NCI-H2107 treated with DMSO at 0.1 percent for 48 hours (cell line): ENCODE measurements around the gene RAD9A.

Experiments
- DNase-seq: peaks from one replicate; lab custom pipeline; 2025; ENCODE audit not compliant: unreplicated experiment; lab: John Stamatoyannopoulos, UW

Gene RAD9A

DNA sequence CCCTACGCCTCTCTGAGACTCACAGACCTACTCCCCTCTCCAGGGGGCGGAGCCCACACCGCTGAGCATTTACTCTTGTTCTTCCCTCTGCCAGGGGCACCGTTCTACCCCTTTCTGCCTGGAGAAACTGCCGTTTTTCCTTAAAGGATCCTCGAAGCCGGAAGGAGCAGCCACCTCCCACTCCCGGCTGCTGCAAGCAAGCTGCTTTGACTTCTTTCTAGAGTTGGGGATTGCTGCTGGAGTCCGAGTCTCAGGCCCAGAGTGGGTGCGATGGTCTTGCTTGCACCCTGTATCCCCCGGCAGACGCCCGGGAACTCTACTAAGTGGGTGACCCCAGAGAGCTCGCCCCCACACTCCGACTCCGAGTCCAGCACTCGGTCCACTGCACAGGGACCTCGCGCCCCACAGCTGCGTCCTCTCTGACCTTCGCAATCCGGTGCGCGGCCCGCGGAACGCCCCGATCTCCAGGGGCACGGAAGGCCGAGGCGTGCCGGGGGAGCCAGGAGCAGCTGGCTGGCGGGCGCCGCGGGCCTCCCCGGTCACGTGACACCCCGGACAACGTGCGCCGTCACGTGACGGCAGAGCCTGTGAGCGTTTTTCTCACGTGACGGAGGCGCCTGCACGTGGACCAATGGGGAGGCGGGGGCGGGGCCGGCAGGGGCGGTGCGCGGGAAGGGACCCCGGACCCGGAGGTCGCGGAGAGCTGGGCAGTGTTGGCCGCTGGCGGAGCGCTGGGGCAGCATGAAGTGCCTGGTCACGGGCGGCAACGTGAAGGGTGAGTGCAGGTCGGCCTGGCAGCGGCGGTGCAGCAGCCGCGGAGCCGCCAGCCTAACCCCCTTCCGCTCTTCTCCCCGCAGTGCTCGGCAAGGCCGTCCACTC is at the start of gene RAD9A:
Gene RAD9A (plus strand): TSS at position 683 of the 879 bp plus-strand sequence. CDS start 59 bp downstream, at position 742.
- peak; percentile 47 for DNase-seq

DNA sequence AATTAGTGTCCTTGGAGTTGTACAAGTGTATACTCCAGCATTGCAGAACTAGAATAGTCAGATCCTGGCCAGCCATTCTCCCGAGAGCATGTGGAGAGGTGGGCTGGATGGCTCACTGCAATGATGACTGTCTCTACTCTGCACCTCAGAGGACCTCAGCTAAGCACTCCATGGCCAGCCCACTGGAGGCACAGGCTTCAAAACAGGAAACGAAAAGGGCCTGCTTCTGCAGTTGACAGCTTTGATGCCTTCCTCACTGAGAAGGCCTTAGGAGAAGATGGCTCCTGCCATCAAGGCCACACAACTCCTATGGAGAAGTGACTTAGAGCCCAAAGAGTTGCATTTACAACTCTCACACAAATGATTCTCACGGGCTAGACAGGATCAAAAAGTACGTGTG is 47.5 kb upstream of the RAD9A start:
- no peak for DNase-seq

DNA sequence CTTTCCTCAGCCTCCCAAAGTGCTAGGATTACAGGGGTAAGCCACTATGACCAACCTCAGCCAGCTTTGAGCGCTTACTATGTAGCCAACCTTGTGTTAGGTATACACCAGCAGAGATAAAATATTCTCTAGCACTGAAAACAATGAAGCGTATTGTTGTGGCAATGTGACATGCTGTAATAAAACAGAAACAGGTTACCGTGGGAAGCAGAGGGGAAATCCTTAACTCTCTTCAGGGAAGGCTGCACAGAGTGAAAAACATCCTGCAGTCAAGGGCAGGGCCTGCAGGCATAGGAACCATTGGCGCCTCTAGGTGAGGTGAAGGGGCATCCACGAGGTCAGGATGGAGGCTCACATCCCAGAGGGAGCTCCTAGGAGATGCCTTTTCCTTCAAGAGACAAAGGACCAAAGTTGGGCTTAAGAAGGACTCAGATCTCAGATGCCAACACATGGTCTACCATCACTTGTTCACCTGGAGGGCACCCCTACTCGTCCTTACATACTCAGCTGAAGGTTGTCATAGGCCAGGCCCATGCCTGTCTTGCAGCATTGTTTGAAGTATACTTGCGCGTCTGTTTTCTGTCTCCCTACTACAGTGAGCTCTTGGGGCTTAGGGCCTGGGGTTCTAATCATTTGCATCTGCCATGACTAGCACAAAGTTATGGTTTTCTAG is 46.4 kb upstream of the RAD9A start:
- no peak for DNase-seq

DNA sequence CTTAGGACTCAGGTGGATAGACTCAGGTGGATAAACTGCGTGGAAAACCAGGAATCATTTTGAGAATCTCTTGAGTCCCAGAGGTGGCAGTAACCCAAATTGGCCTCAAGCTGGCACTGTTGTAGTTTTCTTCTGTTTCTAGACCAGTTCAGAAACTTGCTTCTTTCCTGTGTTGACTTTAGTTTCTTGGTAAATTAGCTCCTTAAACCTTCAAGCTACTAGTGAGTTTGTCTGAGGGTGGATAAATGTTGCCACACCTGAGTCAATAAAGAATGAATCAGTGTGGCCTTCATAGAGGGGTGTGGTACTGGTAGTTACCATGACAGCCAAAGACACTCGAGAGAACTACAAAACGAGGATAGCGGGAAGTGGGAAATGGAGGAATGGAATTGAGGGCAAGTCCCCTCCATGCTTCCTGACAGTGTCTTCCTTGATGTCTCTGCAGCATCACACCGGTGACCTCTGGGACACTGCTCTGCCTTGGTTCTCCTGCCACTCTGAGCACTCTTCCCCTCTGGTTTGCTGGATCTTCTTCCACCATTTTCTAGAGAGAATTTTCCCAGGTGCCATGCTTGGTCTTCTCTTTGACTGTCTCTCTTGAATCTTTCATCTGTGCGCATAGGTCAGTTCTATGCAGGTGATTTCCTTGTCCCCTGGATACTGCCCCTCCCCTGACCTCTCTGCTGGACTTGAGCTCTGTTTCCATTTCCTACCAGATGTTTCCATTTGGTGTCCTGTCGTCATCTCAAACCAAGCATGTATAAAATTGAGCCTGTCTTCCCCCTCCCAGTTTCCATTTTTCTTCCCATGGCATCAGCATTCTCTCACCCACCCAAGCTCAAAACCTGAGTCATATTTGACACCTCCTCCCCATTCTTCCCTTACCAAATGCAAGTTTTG is 45.6 kb upstream of the RAD9A start:
- no peak for DNase-seq

DNA sequence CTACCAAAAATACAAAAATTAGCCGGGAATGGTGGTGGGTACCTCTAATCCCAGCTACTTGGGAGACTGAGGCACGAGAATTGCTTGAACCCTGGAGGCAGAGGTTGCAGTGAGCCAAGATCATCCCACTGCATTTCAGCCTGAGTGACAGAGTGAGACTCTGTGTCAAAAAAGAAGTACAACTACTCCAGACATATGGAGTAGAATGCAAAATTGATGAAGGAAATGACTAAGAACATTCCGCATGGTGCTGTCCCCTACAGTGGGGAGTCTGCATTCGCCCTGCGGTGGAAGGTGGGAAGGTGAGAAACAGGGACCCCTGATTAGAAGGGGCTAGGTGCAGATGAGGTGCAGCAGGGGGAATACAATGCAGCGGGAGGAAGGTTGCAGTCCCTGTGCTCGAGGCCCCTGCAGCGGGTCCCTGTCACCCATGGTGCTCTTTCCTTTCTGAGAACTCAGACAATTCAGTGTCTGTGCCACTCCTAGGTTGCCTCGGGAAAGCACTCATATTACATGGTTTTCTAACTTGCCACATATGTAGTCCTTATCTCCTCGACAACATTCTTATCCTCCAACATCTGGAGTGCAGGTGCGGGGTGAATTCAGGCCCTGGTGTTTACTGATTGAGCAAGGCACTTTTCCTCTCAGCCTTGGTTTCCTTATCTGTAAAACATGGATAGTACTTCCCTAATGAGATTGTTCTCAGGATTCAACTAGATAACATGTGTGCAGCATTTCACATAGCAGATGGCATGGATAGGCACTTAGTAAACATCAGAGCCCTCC is 43.6 kb upstream of the RAD9A start:
- no peak for DNase-seq

DNA sequence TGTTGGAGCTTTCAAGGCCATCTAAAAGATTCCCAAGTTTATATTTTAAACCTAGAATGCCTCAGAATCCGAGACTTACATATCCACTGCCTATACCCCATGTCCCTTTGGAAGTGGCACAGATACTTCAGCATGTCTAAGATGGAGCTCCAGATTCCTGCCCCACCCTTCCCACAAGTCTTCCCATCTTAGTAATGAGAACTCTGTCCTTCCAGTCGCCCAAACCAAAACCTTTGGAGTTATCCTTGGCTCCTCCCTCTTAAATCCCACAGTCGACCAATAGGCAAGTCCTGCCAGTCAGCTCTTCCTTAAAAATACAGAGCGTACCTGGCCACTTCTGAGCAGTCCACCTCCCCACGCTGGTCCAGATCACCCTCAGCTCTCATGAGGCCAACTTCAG is 42.8 kb upstream of the RAD9A start:
- DNase-seq = no peak

DNA sequence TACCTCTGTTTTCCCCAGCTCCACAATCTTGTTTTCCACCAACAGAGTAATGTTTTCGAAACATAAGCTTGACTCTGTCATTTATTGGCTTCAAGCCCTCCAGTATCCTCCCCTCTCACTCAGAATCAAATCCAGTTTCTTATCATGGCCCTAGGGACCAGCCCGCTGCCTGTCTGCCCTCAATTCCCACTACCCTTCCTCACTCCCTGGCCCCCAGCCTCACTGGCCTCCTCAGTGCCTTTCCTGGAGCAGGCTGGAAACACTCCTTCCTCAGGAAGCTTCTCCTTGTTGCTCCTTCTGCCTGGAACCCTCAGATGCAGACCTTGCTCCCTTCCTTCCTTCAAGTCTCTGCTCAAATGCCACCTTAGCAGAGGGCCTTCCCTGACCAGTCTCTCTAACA is 42.3 kb upstream of the RAD9A start:
- no peak for DNase-seq

DNA sequence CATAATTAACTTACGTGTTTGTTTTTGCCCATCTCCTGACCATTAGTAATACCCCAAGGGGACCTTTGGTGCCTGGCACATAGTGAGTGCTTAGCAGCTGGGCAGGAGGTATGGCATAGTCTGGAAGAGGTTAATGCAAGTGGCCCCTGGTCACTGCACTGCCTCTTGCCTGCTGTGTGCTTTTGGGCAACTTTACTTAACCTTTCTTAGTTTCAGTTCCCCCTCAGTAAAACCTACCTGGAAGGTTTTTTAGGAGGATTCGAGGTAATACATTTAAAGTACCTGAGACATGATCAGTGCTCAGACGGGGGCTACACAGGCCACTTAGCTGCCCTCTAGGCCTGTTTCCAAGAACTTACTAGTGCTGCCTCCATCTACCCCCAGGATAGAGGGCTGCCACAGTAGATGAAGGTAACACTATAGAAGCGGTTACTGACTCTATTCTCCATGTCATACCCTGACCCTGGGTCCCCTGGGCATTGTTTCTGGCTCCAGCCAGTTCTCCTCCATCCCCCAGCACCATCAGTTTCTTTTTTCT is 41.8 kb upstream of the RAD9A start:
- DNase-seq = no peak

DNA sequence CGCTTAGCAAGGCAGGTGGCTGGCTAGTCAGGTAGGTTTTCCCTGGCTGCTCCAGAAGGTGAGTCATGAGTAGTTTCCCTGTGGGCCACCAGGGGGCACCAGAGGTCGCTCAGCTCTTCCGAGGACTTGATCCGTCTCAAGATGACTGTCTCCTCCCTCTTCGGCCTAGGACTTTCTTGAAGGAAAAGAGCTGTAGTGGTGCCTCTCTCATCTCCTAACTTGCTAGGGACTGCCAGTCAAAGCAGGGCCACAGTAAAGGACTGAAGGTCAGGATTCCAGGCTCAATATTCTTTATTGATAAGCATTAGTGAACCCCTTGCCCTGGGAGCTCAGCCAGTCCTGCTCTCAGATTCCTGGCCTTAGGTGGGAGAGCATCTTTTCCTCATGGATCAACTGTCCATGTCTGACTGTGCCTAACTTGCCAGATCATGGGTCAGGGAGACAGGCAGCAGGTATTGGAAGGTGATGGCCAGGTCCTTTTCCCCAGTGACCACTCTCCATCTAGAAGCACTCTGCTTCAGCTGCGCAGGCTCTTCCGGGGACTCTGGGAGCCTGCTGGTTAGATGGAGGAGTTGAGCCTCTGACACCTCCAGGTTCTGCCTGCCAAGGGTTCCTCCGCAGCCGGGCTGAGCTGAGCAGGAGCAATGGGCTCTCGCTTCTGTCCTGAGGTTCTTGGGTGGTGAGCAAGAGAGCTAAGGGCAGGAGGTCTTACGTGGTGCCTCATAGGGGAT is 40.3 kb upstream of the RAD9A start:
- peak; percentile 53 for DNase-seq

DNA sequence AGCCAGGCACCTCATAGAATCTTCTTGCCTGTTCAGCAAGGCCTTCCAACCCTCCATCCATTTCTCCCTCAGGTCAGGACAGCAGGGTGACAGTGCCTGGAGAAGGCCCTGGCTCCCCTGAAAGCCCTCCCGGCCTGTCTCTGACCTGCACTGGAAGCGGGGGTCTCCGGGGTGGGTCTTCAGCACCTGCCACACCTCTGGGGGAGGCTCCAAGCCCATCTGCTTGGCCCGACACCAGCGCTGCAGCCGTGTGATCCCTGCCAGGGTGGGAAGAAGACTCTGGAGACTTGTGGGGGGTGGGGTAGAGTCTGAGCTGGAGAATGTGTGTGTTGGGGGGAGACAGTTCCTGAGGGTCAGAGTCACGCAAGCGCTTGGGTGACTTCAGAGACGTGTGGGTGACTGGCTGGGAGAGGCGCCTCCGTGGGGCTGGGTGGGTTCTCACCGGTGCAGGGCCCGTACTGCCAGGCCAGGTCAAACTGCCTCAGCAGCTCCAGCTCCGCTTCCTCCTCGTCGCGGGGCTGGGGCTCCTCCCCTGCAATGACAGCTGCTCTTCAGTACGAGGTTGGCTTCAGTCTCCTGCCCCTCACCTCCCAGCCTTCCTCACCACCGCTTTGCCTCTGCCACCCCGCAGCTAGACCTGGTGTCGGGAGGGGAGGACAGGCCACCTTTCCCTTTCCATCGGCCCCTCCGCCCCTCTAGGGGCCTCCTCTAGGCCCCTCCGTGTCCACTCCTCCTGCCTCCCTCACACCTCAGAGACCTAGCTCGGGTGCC is 39.1 kb upstream of the RAD9A start:
- no peak for DNase-seq

DNA sequence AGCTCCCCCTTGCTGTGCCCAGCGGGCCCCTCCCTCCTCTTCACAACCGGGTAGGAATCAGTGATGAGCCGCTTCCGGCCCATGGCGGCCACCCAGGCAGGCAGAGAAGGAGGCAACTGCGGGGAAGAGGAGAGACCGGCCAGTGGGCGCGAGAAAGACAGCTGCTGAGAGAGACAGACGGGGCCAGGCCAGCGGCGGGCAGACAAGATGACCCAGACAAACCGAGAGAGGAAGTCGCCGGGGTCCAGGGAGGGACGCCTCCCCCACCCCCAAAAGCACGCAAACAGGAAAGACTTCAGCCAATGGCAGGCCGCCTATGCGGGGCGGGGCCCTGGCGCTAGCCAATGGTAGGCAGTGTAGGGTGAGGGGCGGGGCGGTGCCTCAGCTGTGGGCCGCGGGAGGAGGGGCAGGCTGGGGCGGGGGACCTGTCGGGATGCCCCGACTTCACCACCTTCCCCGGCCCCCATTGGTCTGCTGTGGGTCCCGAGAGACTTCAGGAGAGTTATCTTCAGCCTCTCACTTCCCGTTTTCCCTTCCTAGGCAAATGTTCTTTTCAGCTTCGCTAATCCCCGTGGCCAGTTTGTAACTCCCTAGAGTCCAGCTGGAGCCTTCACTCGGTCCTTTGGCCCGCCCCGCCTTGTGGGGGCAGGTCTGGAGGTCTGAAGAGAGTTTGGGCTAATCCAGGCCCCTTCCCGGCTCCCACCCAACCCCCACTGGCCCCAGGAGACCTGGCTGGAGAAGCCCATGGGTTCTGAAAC is 38.3 kb upstream of the RAD9A start, which contains the start of gene POLD4:
Gene POLD4 (minus strand): TSS at position 230 of the 758 bp plus-strand sequence. CDS start 147 bp downstream, at position 83.
- peak; percentile 79 for DNase-seq

DNA sequence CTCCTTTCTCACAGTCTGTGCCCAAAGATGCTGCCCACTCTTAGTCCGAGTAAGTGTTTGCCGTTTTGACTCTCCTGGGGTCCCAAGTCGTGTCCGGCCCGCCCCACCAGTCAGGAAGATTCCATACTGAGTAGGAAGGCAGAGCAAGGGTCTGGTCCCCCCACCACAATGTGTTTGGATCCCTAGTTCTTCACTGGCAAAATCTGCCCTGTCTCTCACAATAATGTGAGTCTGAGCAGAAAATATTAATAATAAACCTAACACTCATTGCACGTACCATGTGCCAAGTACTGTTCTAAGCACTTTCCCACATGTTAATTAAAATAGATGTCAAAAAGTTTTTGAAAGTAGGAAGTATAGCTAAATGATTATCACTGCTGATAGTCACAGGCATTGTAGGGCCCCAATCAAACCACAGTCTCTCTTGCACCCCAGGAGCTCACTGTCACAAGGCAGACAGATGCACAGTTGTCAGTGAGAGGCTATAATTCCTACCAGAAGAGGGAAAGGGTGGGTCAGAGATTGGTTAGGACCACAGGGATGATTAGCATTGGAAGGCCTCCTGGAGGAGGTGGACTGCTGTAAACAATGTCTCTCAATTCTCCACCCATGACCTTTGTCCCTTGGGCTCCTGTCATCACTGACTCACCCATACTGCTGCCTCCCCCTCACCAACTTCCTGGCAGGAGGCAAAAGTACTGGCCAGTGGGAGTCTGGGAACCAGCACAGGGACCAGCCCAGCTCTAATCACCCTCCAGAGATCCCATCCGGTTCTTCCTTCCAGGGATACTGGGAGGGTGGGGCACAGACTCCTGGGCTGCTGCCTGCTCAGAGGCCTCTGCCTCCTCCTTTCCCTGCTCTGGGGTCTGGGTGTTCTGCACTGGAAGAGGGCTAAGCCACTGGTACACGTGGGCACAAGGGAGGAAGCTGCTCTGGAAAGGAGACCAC is 37.4 kb upstream of the RAD9A start:
- DNase-seq = no peak

DNA sequence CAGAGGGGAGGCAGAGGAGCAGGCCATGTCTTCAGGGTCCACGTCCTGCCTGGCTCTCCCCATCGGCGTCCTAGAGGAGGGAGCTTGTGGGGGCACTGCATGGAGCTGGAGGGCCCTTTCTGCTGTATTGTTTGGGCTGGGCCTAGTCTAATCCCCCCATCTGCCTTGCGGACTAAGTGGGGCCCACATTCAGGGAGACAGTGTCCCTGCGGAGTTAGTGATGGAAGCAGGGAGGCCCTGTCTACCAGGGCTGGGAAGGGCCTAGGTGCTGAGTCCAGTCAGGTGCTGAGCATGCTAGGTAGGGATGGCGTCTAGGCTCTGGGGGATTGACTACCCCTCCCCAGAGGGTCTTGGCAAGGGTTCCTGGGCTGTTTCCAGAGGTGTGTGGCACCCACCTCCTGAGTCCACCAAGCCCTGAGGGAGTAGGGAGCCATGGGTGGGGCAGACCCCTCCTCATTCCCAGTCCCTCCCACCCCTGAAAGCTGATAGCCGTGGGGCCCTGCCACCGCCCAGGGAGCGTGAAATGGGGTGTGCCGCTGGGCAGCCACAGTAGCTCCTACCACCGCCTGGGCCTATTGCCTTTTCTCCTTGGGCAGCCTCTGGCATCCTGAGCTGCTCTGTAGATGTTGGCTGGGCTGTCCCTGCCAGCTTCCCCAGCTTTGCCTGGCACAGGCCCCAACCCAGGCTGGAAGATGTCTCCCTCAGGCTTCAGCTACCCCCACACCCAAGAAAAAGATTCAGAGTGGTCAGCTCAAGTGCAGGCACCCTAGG is 36.6 kb upstream of the RAD9A start:
- no peak for DNase-seq

DNA sequence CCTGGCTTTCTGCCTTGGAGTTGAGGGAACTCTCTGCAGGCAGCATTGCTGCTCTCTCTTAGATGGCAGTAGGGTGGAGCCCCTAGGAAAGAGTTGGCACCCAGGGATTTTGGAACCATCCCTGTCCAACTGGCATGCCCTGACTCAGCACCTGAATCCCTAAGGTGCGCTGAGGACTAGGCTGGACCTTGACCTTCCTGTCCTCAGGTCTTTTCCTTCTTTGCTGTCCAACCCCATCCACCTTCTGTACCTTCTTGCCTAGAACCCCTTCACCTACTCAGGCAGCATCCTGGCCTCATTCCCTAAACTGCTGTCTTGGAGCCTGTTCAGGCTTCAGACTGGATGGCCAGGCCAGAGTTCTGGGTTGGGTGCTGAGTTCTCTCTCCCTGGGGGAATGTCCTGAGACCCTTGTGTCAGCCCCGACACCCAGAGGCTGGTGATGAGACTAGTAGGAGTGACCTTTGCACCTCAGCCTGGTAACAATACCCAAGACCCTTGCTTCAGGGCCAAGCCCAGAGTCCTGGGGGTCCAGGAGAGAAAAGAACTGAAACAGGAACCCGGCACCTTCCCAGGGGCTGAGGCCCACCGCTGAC is 35.9 kb upstream of the RAD9A start:
- DNase-seq = no peak

DNA sequence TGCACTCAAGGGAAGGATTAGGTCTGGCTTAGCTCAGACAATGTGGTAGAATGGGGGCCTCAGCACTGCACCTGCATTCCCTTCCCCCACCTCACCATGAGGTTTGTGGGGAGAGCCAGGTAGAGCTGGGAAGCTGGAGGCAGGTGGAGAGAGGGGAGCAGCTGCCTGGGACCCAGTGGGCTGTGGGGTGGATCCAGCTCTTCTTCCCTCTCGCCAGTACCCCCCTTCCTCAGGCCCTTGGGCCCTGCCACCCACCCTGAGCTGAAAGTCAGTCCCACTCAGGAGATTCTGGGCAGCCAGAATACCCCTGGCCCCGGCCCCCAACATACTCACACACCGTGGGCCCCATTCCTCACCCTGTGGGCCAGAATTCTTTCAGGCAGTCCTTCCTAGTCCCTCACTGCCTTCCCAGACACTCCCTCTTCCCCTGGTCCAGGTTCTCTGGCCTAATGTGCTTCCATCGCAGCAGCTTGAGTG is 35.4 kb upstream of the RAD9A start:
- no peak for DNase-seq
